SK-N-SH (cell line): ENCODE measurements around the gene KRABD2.

ENCODE experiments used
- CTCF ChIA-PET: fragments of 300-600, 350-600 bp; formaldehyde crosslinking; extraction: SDS; loops from one replicate; lab custom pipeline; 2021; lab: Yijun Ruan, JAX
- POLR2A ChIA-PET: fragments of 350-600 bp; sonication (Branson Sonifier 250); formaldehyde crosslinking; extraction: SDS; loops from one replicate; lab custom pipeline; 2020; ENCODE audit warnings: antibody characterized with exemption, inconsistent platforms; lab: Yijun Ruan, JAX
- DNase-seq: peaks from one replicate; pipeline ENCODE4 v3.0.0; 2012
- H2AFZ ChIP-seq: fragments of 200-600 bp; sonication (generic); 2 replicates; pipeline ENCODE4 v1.8.1; 2016; ENCODE audit warnings: antibody characterized with exemption, mild to moderate bottlenecking, low read depth
- H3F3A ChIP-seq: fragments of 200-600 bp; sonication (generic); replicated peaks from 2 replicates; pipeline ENCODE3; 2016; ENCODE audit warnings: antibody characterized with exemption, mild to moderate bottlenecking; ENCODE audit not compliant: insufficient read depth
- H3K27ac ChIP-seq, 2 experiments: fragments of 200-500 bp in 1 of 2; fragments of 200-600 bp in 1 of 2; sonication (Bioruptor generic) in 1 of 2; sonication (generic), shearing (Covaris generic) in 1 of 2; 2 replicates each; pipeline versions ENCODE4 v1.5.1 to v1.6.1; 2014 to 2016; ENCODE audit warnings: low read depth in 2 of 2, inconsistent platforms in 1 of 2, low read length in 1 of 2, mild to moderate bottlenecking in 1 of 2, mixed read lengths in 1 of 2
- H3K27me3 ChIP-seq: fragments of 200-600 bp; sonication (generic), shearing (Covaris generic); 2 replicates; pipeline ENCODE4 v1.6.1; 2016; ENCODE audit warnings: mixed run types; ENCODE audit not compliant: insufficient read depth
- H3K36me3 ChIP-seq, 2 experiments: fragments of 200-500 bp in 1 of 2; fragments of 200-600 bp in 1 of 2; sonication (Bioruptor generic) in 1 of 2; sonication (generic) in 1 of 2; replicated peaks in 1 of 2; 2 replicates each; pipeline versions ENCODE3 to v1.5.1; 2014 to 2016; ENCODE audit warnings: low read length in 1 of 2, mild to moderate bottlenecking in 1 of 2; ENCODE audit not compliant: insufficient read depth in 2 of 2, control insufficient read depth in 1 of 2
- H3K4me1 ChIP-seq, 2 experiments: fragments of 200-500 bp in 1 of 2; fragments of 200-600 bp in 1 of 2; sonication (Bioruptor generic) in 1 of 2; sonication (generic), shearing (Covaris generic) in 1 of 2; 2 replicates each; pipeline versions ENCODE4 v1.5.1 to v1.6.1; 2014 to 2016; ENCODE audit warnings: low read depth in 1 of 2, low read length in 1 of 2, mixed run types in 1 of 2; ENCODE audit not compliant: insufficient read depth in 2 of 2, control insufficient read depth in 1 of 2
- H3K4me2 ChIP-seq: fragments of 200-600 bp; sonication (generic), shearing (Covaris generic); 2 replicates; pipeline ENCODE4 v1.6.1; 2017; ENCODE audit warnings: mixed run types
- H3K4me3 ChIP-seq, 2 experiments: fragments of 200-500 bp in 1 of 2; fragments of 200-600 bp in 1 of 2; sonication (Bioruptor generic) in 1 of 2; sonication (generic), shearing (Covaris generic) in 1 of 2; 2 replicates each; pipeline versions ENCODE4 v1.5.1 to v1.8.1; 2014 to 2016; ENCODE audit warnings: low read depth in 2 of 2, inconsistent platforms in 1 of 2, low read length in 1 of 2, mild to moderate bottlenecking in 1 of 2, mixed read lengths in 1 of 2, moderate library complexity in 1 of 2
- H3K79me2 ChIP-seq: fragments of 200-600 bp; sonication (generic); 2 replicates; pipeline ENCODE4 v1.8.1; 2017; ENCODE audit warnings: mild to moderate bottlenecking; ENCODE audit not compliant: insufficient read depth
- H3K9ac ChIP-seq: fragments of 200-600 bp; sonication (generic); 2 replicates; pipeline ENCODE4 v1.6.1; 2017; ENCODE audit warnings: mixed run types
- H3K9me2 ChIP-seq: fragments of 200-600 bp; sonication (generic); 2 replicates; pipeline ENCODE4 v1.6.1; 2017; ENCODE audit warnings: mixed run types
- H3K9me3 ChIP-seq: fragments of 200-600 bp; sonication (generic); 2 replicates; pipeline ENCODE4 v1.6.1; 2017; ENCODE audit warnings: mixed run types, mild to moderate bottlenecking, moderate library complexity
- H4K20me1 ChIP-seq: fragments of 200-600 bp; sonication (generic); 2 replicates; pipeline ENCODE4 v1.6.1; 2017; ENCODE audit warnings: mild to moderate bottlenecking, mixed run types; ENCODE audit not compliant: insufficient read depth
- CHD2 ChIP-seq: fragments of 150-350 bp; IDR thresholded peaks from 2 replicates; pipeline ENCODE4 v1.6.1; 2018; ENCODE audit warnings: low read length; ENCODE audit not compliant: partially characterized antibody
- CTCF ChIP-seq: fragments of 200-600 bp; sonication (generic); IDR thresholded peaks from 2 replicates; pipeline ENCODE4 v1.6.1; 2017; ENCODE audit warnings: antibody characterized with exemption, mild to moderate bottlenecking, moderate library complexity
- ELF1 ChIP-seq: IDR thresholded peaks from 2 replicates; pipeline ENCODE4 v1.4.0; 2012
- FOSL2 ChIP-seq: IDR thresholded peaks from 2 replicates; pipeline ENCODE4 v1.4.0; 2012; ENCODE audit warnings: low read depth, mild to moderate bottlenecking, moderate library complexity, borderline replicate concordance
- IRF3 ChIP-seq: fragments of 150-350 bp; IDR thresholded peaks from 2 replicates; pipeline ENCODE4 v1.6.1; 2016; ENCODE audit warnings: mild to moderate bottlenecking, low read depth, low read length
- MAX ChIP-seq: IDR thresholded peaks from 2 replicates; pipeline ENCODE4 v1.4.0; 2012; ENCODE audit warnings: low read depth
- MEF2A ChIP-seq: IDR thresholded peaks from 2 replicates; pipeline ENCODE4 v1.4.0; 2012; ENCODE audit warnings: low read depth, borderline replicate concordance
- REST ChIP-seq: IDR thresholded peaks from 2 replicates; pipeline ENCODE4 v1.6.1; 2012; ENCODE audit warnings: mild to moderate bottlenecking, low read depth, low read length, moderate library complexity
- TCF12 ChIP-seq: IDR thresholded peaks from 2 replicates; pipeline ENCODE4 v1.4.0; 2012
- WGBS: methylation state at CpG from one replicate; pipeline ENCODE4 v1.1.6; 2017; ENCODE audit warnings: low lambda C conversion rate; 5-methylcytosine and 5-hydroxymethylcytosine counted together

KRABD2 gene

GRCh38 chr17:8376271-8377067 is at the start of gene KRABD2 (continued):
- no peak for TF ChIP-seq TCF12

GRCh38 chr17:8421571-8421970 is 45.1 kb upstream of the KRABD2 start:
- Histone ChIP-seq H3K9ac (no peak overlapping the region), H4K20me1 (no peaks in the 10 kb centered on the region), H3K4me1 (peaks cover 0 to 3% of the 10 kb centered on the region in 2 experiments; a peak in 1 of 4 replicates), H3F3A (no peaks in the 10 kb centered on the region), H3K27me3 (peaks cover 14% of the 10 kb centered on the region; the same call in 1 of the 2 replicates), H3K27ac (no peak overlapping the region), H3K79me2 (no peaks in the 10 kb centered on the region), H3K4me3 (no peak overlapping the region), H3K36me3 (no peaks in the 10 kb centered on the region), H3K9me3 (no peaks in the 10 kb centered on the region), H2AFZ (no peak overlapping the region), H3K9me2 (no peaks in the 10 kb centered on the region), H3K4me2 (no peak overlapping the region)
- no peak for TF ChIP-seq MAX
- no peak for TF ChIP-seq MEF2A
- TF ChIP-seq IRF3 = no peak
- TF ChIP-seq ELF1 = no peak
- TF ChIP-seq REST = no peak
- TF ChIP-seq FOSL2 = no peak
- no peak for TF ChIP-seq TCF12
- TF ChIP-seq CTCF = no peak
- no peak for TF ChIP-seq CHD2
- 50% methylated on average over 3 of the region's 3 CpGs for WGBS
- ChIA-PET POLR2A (interaction anchor here (2.3 kb wide), 1 partner anchor 14 kb away, joined by 7 read pairs; the partner anchor contains the start of gene NDEL1), CTCF (interaction anchor here (1.1 to 3.5 kb wide), 5 partner anchors 11 to 364 kb away, joined by 3 to 19 read pairs (median 14); partner anchors contain the start of gene RPL26)
- no peak for DNase-seq
